Mesothelial cell of epicardium (in vitro differentiated cells): Measurements from ENCODE around the gene TMEM35A. TPM values are rescaled to one million over a fixed set of nuclear protein-coding genes. Genes with fewer than 3 reads are reported as not detected.

Experiments used
- DNase-seq, 2 experiments: peaks; one replicate each; pipeline ENCODE4 v3.0.0; 2021; ENCODE audit warnings: low spot score in 2 of 2; ENCODE audit not compliant: unreplicated experiment in 2 of 2
- H3K27ac Mint-ChIP-seq: 2 replicates; pipeline ENCODE4 v1.8.0; 2021; ENCODE audit warnings: mixed read lengths
- H3K27me3 Mint-ChIP-seq: 2 replicates; pipeline ENCODE4 v1.8.0; 2021; ENCODE audit warnings: low read depth, mixed read lengths
- H3K36me3 Mint-ChIP-seq: 2 replicates; pipeline ENCODE4 v1.8.0; 2021; ENCODE audit warnings: mixed read lengths
- H3K4me1 Mint-ChIP-seq: 2 replicates; pipeline ENCODE4 v1.8.0; 2021; ENCODE audit warnings: mixed read lengths
- H3K4me3 Mint-ChIP-seq: 2 replicates; pipeline ENCODE4 v1.8.0; 2021; ENCODE audit warnings: mild to moderate bottlenecking, moderate library complexity, mixed read lengths
- H3K9me3 Mint-ChIP-seq: 2 replicates; pipeline ENCODE4 v1.8.0; 2021; ENCODE audit warnings: mixed read lengths
- total RNA-seq: library from RNA; stranded (reverse); gene quantifications from 3 replicates; pipeline ENCODE4 v1.2.1, GENCODE V29; 2021
- TF ChIP-seq, protein P1 (sequence below): fragments of 200-600 bp; sonication (generic); IDR thresholded peaks from one replicate; pipeline ENCODE4 v1.5.0; 2021; ENCODE audit warnings: antibody characterized with exemption; ENCODE audit not compliant: unreplicated experiment

The TMEM35A gene
- total RNA-seq, result 6.2 to 6.8 TPM (median 6.7 TPM) in 3 replicates

DNA sequence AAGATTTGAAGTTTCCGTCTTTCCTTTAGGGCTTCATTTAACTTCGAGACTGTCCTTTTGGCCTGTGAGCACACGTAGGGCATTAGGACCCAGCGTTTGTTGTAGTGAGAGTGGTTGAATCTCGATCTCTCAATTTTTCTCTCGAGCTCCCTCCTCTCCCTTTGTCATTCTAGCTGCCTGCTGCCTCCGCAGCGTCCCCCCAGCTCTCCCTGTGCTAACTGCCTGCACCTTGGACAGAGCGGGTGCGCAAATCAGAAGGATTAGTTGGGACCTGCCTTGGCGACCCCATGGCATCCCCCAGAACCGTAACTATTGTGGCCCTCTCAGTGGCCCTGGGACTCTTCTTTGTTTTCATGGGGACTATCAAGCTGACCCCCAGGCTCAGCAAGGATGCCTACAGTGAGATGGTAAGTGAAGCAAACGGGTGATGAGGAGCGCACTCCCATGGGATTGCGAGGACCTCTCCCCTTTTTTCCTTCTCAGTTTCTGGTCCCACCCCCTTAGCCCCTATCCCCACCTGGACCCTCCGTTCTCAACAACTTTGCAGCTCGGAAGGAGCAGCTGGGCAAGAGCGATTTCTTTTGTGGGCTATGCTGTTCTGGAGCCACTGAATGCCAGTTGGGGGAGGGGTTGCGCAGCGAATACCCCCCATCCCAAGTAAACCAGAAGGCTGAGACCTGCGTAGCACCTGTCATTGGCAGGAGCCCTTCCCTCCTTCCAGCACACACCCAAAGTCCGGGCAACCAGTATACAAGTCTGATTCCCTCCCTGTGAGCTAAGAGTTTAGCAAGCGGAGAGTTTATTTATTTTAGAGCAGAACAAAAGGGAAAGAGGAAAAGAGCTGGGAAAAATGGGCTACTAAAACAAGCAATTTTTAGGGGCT, at the start of gene TMEM35A:
TMEM35A (plus strand) TSS at position 164 of the 883 bp plus-strand sequence; CDS start at position 288, 124 bp downstream.
- H3K27ac Mint-ChIP-seq, result no peak within 1 kb of the TSS
- H3K9me3 Mint-ChIP-seq, result peaks cover 10% of the 10 kb centered on the region
- TF ChIP-seq, protein P1, sequence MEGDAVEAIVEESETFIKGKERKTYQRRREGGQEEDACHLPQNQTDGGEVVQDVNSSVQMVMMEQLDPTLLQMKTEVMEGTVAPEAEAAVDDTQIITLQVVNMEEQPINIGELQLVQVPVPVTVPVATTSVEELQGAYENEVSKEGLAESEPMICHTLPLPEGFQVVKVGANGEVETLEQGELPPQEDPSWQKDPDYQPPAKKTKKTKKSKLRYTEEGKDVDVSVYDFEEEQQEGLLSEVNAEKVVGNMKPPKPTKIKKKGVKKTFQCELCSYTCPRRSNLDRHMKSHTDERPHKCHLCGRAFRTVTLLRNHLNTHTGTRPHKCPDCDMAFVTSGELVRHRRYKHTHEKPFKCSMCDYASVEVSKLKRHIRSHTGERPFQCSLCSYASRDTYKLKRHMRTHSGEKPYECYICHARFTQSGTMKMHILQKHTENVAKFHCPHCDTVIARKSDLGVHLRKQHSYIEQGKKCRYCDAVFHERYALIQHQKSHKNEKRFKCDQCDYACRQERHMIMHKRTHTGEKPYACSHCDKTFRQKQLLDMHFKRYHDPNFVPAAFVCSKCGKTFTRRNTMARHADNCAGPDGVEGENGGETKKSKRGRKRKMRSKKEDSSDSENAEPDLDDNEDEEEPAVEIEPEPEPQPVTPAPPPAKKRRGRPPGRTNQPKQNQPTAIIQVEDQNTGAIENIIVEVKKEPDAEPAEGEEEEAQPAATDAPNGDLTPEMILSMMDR, result no peak
- H3K36me3 Mint-ChIP-seq, result no peaks in the 10 kb centered on the region
- H3K4me3 Mint-ChIP-seq, result peak within 1 kb of the TSS; percentile 82
- H3K4me1 Mint-ChIP-seq, result peaks cover 12% of the 10 kb centered on the region
- DNase-seq, result no peak
- no peaks in the 10 kb centered on the region for H3K27me3 Mint-ChIP-seq

DNA sequence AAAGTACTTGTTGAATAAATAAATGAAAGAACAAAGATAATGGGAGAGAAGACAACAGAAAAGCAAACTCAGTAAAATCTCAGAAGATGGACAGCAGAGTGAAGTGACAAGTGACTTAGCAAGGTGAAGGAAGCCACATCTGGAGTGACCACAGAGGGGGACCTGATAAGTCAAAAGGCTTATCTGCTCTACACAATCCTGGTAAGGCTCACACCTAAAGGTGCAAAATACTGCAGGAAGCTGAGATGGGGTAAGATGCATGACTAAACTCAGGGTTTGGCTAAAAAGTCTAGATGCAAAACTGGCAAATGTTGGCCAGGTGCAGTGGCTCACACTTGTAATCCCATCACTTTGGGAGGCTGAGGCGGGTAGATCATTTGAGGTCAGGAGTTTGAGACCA, 49.0 kb upstream of the TMEM35A start:
- Mint-ChIP-seq H3K27ac (no peak overlapping the region), H3K36me3 (peaks cover 30% of the 10 kb centered on the region)

GRCh38 chrX:101037231-101037630, 41.4 kb upstream of the TMEM35A start:
- no peak overlapping the region for H3K4me3 Mint-ChIP-seq
- TF ChIP-seq, protein P1, result no peak
- no peaks in the 10 kb centered on the region for H3K27me3 Mint-ChIP-seq
- peaks cover 8% of the 10 kb centered on the region for H3K36me3 Mint-ChIP-seq
- H3K9me3 Mint-ChIP-seq, result peaks cover 12% of the 10 kb centered on the region
- H3K27ac Mint-ChIP-seq, result no peak overlapping the region
- H3K4me1 Mint-ChIP-seq, result no peaks in the 10 kb centered on the region
- DNase-seq, result no peak

More for the DNA sequence above, 49.0 kb upstream of the TMEM35A start:
- no peaks in the 10 kb centered on the region for H3K27me3 Mint-ChIP-seq
- DNase-seq, result no peak
- TF ChIP-seq, protein P1, result no peak
- no peak overlapping the region for H3K4me3 Mint-ChIP-seq
- no peaks in the 10 kb centered on the region for H3K4me1 Mint-ChIP-seq
- peaks cover 21% of the 10 kb centered on the region for H3K9me3 Mint-ChIP-seq

- Mint-ChIP-seq H3K27ac (no peak overlapping the region), H3K9me3 (peaks cover 17% of the 10 kb centered on the region), H3K4me1 (no peaks in the 10 kb centered on the region), H3K4me3 (no peak overlapping the region), H3K27me3 (no peaks in the 10 kb centered on the region), H3K36me3 (peaks cover 11% of the 10 kb centered on the region)
- no peak for DNase-seq
- TF ChIP-seq, protein P1, result no peak
Observed at GRCh38 chrX:101040197-101040596, 38.5 kb upstream of the TMEM35A start.

GRCh38 chrX:101051153-101051548, 27.5 kb upstream of the TMEM35A start:
- H3K27ac Mint-ChIP-seq, result peak overlapping the region; percentile 93
- peaks cover 5% of the 10 kb centered on the region for H3K36me3 Mint-ChIP-seq
- no peaks in the 10 kb centered on the region for H3K27me3 Mint-ChIP-seq
- peaks cover 9% of the 10 kb centered on the region for H3K9me3 Mint-ChIP-seq
- H3K4me3 Mint-ChIP-seq, result peak overlapping the region; percentile 82
- TF ChIP-seq, protein P1, result no peak
- no peak for DNase-seq
- H3K4me1 Mint-ChIP-seq, result peaks cover 2% of the 10 kb centered on the region
